Fibroblast of the aortic adventitia (primary cell): ENCODE results near the gene RCAN1. TPM values are rescaled to one million over a fixed set of nuclear protein-coding genes. Genes with fewer than 3 reads are reported as not detected.
A peak's percentile ranks its signal among the peaks of the same experiment; 100 is the strongest.

ENCODE experiments used
- DNase-seq: peaks from one replicate; pipeline ENCODE4 v3.0.0-alpha.2; 2010; ENCODE audit warnings: low read depth
- H3K4me3 ChIP-seq: 2 replicates; pipeline ENCODE4 v1.5.1; 2011; ENCODE audit warnings: low read depth, mild to moderate bottlenecking, control low read depth, low read length, moderate library complexity
- CTCF ChIP-seq: IDR thresholded peaks from 2 replicates; pipeline ENCODE4 v1.5.1; 2011; ENCODE audit warnings: mild to moderate bottlenecking, low read length, control low read depth, inconsistent platforms; ENCODE audit not compliant: insufficient read depth
- total RNA-seq: library from RNA; depleted of rRNA; stranded (reverse); fragments of >200 nt; gene quantifications from 2 replicates; pipeline ENCODE4 v1.2.3, GENCODE V29; 2012; ENCODE audit warnings: low replicate concordance

The RCAN1 gene
- total RNA-seq = 30.5 and 39.7 TPM in 2 replicates

- peak; percentile 90 for DNase-seq
- H3K4me3 ChIP-seq = peak within 1 kb of the TSS; percentile 79
- no peak for TF ChIP-seq CTCF
These were observed at the start of gene RCAN1 for GRCh38 chr21:34614628-34615486. Gene RCAN1, minus strand, starts transcription at chr21:34615113. Its CDS starts 102 bp downstream, at chr21:34615011.

GRCh38 chr21:34661848-34662247 lies 46.9 kb upstream of the RCAN1 start:
- DNase-seq = no peak
- no peak for TF ChIP-seq CTCF
- H3K4me3 ChIP-seq = no peak overlapping the region

GRCh38 chr21:34653522-34653921 lies 38.6 kb upstream of the RCAN1 start:
- TF ChIP-seq CTCF = no peak
- H3K4me3 ChIP-seq = no peak overlapping the region
- DNase-seq = no peak

GRCh38 chr21:34651642-34652041 lies 36.7 kb upstream of the RCAN1 start:
- no peak for TF ChIP-seq CTCF
- H3K4me3 ChIP-seq = no peak overlapping the region
- DNase-seq = no peak

GRCh38 chr21:34650861-34651431 lies 36.0 kb upstream of the RCAN1 start:
- DNase-seq = no peak
- H3K4me3 ChIP-seq = no peak overlapping the region
- TF ChIP-seq CTCF = no peak

GRCh38 chr21:34649400-34649799 lies 34.5 kb upstream of the RCAN1 start:
- no peak for DNase-seq
- no peak for TF ChIP-seq CTCF
- H3K4me3 ChIP-seq = no peak overlapping the region
